Tibial nerve (tissue), 4 donors: Measurements from ENCODE around the gene ACOXL. TPM values are rescaled to one million over a fixed set of nuclear protein-coding genes. Genes with fewer than 3 reads are reported as not detected.
"Not testable (repeated sequence)": the region's sequence is repeated elsewhere in the genome, so short reads cannot be mapped to it uniquely, and the experiment has no call there.

Experiments
- DNase-seq, 2 donors: peaks; one replicate each; pipeline ENCODE4 v3.0.0-alpha.2; 2019; ENCODE audit warnings: low spot score in 2 of 2
- H3K27ac ChIP-seq, 4 donors: fragments of 200-600 bp; sonication (generic) in 3 of 4; one replicate each; pipeline ENCODE4 v1.5.1; 2017 to 2019; ENCODE audit warnings: mild to moderate bottlenecking in 1 of 4
- H3K27me3 ChIP-seq, 2 donors: fragments of 200-600 bp; sonication (generic) in 1 of 2; one replicate each; pipeline versions ENCODE4 v1.5.1 to v1.6.0; 2017 to 2019
- H3K36me3 ChIP-seq, 3 donors: fragments of 200-600 bp; sonication (generic); one replicate each; pipeline ENCODE4 v1.5.1; 2018 to 2019
- H3K4me1 ChIP-seq, 4 donors: fragments of 200-600 bp; sonication (generic) in 3 of 4; one replicate each; pipeline ENCODE4 v1.5.1; 2017 to 2019
- H3K4me3 ChIP-seq, 4 donors: fragments of 200-600 bp; sonication (generic) in 3 of 4; one replicate each; pipeline ENCODE4 v1.5.1; 2017 to 2019; ENCODE audit warnings: mild to moderate bottlenecking in 1 of 4, moderate library complexity in 1 of 4
- H3K9me3 ChIP-seq, 4 donors: fragments of 200-600 bp; sonication (generic) in 3 of 4; one replicate each; pipeline ENCODE4 v1.5.1; 2017 to 2019
- EP300 ChIP-seq, 2 donors: sonication (generic); formaldehyde crosslinking; IDR thresholded peaks; one replicate each; pipeline ENCODE4 v1.6.1; 2017; ENCODE audit warnings: antibody characterized with exemption in 2 of 2, mild to moderate bottlenecking in 1 of 2
- POLR2A ChIP-seq, 2 donors: fragments of 450-650 bp; IDR thresholded peaks; one replicate each; pipeline ENCODE4 v1.6.1; 2017; ENCODE audit warnings: antibody characterized with exemption in 2 of 2, mild to moderate bottlenecking in 2 of 2, moderate library complexity in 2 of 2
- WGBS, 2 donors: methylation state at CpG; one replicate each; pipeline ENCODE4 v1.1.5; 2018; 5-methylcytosine and 5-hydroxymethylcytosine counted together
- total RNA-seq, 4 donors: library from RNA; depleted of rRNA; stranded (reverse); fragments of >200 nt; gene quantifications; one replicate each; pipeline ENCODE4 v1.1.0, GENCODE V29; 2016
- TF ChIP-seq, protein P1 (sequence below), 5 experiments: fragments of 200-600 bp in 3 of 5; fragments of 450-650 bp in 2 of 5; sonication (generic) in 3 of 5; IDR thresholded peaks; one replicate each; pipeline ENCODE4 v1.5.1; 2016 to 2019; ENCODE audit warnings: antibody characterized with exemption in 5 of 5, mild to moderate bottlenecking in 3 of 5, moderate library complexity in 2 of 5

Gene ACOXL
- total RNA-seq, 4 donors from 2014 or later, result 0.30 TPM; not detected in 3

DNA sequence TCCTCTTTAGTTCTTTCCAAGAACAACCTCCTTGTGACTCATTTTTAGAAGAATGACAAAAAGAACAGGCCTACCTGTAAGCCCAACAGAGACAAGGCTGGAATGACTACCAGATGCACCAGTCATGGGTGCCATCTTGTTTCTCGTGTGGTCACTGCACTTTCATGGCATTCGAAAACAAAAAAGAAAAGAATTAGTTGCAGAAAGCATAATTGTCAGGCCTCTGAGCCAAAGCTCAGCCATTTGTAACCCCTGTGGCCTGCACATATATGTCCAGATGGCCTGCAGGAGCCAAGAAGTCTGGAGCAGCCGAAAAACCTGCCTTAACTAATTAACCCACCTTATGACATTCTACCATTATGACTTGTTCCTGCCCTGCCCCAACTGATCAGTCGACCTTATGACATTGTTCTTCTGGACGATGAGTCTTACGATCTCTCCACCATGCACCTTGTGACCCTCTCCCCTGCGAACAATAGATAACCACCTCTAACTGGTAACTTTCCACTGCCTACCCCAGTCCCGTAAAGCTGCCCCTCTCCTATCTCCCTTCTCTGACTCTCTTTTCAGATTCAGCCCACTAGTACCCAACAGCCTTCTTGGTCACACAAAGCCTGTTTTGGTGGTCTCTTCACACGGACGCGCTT, 40.6 kb upstream of the ACOXL start:
- WGBS, 2 donors, result 93 to 94% methylated on average over 11 of the region's 11 CpGs
- Histone ChIP-seq H3K36me3 (no peaks in the 10 kb centered on the region), H3K9me3 (no peaks in the 10 kb centered on the region), H3K27ac (no peak overlapping the region), H3K27me3 (no peaks in the 10 kb centered on the region), H3K4me1 (no peaks in the 10 kb centered on the region), H3K4me3 (no peak overlapping the region)
- no peak for DNase-seq
- no peak for TF ChIP-seq EP300 (IDR thresholded peaks at IDR 0.05)
- TF ChIP-seq, protein P1, sequence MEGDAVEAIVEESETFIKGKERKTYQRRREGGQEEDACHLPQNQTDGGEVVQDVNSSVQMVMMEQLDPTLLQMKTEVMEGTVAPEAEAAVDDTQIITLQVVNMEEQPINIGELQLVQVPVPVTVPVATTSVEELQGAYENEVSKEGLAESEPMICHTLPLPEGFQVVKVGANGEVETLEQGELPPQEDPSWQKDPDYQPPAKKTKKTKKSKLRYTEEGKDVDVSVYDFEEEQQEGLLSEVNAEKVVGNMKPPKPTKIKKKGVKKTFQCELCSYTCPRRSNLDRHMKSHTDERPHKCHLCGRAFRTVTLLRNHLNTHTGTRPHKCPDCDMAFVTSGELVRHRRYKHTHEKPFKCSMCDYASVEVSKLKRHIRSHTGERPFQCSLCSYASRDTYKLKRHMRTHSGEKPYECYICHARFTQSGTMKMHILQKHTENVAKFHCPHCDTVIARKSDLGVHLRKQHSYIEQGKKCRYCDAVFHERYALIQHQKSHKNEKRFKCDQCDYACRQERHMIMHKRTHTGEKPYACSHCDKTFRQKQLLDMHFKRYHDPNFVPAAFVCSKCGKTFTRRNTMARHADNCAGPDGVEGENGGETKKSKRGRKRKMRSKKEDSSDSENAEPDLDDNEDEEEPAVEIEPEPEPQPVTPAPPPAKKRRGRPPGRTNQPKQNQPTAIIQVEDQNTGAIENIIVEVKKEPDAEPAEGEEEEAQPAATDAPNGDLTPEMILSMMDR (IDR thresholded peaks at IDR 0.05), result no peak
- TF ChIP-seq POLR2A (IDR thresholded peaks at IDR 0.05), result no peak

DNA sequence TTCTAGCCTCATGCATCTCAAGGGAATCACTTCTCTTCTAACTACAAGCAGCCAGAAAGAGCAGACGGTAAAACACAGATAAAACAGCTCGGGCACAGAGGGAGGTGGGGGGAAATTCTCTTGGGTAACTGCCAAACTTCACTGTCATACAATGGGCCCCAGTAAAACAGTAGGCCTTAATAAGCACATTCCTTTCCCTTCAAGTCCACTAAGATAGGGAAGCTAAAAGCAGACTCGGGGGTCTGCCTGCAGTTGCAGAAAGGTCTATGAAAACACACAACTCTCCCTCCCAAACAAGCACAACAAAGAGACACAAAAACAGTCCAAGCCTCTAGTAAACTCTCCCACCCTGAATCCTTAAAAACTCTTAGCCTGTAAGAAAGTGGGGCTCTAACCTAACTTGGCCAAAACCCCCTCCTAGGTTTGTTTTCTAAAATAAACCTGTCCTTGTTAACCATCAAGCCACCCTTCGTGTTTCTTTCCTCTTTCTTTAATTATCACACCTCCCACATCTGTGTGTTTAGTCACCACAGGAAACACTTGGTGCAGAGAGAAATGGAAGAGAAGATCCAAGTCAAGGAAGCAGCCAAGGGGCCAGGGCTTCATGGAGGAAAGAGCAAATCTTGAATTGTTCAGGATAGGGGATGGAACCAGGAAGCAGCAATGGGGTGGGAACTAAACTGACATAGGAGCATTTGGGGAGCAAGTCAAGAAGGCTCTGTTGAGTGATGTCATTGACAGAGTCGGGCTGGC, 37.1 kb upstream of the ACOXL start:
- not testable (repeated sequence) for DNase-seq, H3K36me3 ChIP-seq, H3K27ac ChIP-seq, H3K27me3 ChIP-seq, H3K9me3 ChIP-seq, H3K4me3 ChIP-seq, H3K4me1 ChIP-seq
- 27 to 39% methylated on average over 5 of the region's 5 CpGs for WGBS, 2 donors

DNA sequence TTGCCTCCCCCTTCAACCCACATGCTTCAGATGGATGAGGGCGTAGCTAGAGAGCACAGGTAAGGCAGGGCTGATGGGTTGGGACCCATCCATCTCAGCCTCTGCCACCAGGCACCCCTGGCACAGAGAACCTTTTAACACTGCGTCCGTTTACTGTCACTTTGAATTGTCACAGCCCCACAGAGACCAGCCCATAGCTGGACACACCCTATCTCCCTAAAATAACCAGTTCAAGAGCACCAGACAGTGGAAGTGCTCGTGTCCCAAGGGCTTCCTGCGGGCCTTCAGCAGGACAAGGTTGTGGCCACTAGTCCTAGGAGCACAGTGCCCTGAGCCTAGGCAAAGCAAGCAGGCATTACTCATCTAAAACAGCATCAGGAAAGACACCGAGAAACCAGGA, 34.1 kb upstream of the ACOXL start:
- H3K27ac ChIP-seq, H3K36me3 ChIP-seq, H3K9me3 ChIP-seq, H3K4me3 ChIP-seq, H3K27me3 ChIP-seq, H3K4me1 ChIP-seq, DNase-seq: not testable (repeated sequence)
- 100% methylated on average over 1 of the region's 6 CpGs for WGBS, 2 donors

DNA sequence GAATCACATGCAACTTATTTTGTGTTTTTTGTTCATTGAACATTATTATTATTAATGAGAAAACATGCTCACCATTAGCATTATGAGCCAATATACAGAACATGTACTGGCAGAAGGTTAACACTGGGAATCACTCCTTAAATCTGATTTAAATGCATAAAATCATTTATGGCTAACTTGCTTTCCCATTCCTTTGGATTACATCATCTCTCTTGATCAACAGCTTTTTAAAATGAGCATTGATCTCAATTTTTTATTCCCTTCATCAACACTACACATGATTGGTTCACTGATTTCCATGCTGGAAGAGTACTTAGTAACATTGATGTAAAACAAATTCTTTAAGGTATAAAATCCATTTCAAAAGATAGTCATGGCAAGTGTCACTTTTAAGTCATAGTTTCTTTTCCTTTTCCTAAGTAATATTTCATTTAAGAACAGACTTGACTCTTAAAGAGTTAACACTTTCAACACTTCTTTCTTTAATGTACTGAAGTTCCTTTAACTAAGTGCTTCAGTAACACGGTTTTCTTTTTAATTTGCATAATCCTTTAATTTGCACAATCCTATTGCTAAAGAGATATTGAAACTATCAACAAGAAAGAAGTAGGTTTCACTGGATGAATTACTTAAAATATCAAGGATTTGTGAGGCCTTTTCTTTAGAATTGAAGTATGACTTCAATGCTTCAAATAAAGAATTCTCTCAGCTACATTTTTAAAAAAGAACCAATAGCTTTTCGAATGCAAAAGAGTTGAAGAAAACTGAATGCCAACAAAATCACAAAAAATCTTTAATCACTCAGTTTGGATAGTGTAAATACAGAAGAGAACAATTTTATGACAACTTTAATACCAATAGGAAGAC, 29.6 kb upstream of the ACOXL start:
- TF ChIP-seq POLR2A (IDR thresholded peaks at IDR 0.05) (no peak), EP300 (IDR thresholded peaks at IDR 0.05) (no peak)
- TF ChIP-seq, protein P1 (IDR thresholded peaks at IDR 0.05), result no peak
- Histone ChIP-seq H3K4me1 (no peaks in the 10 kb centered on the region), H3K27ac (no peak overlapping the region), H3K36me3 (no peaks in the 10 kb centered on the region), H3K27me3 (no peaks in the 10 kb centered on the region), H3K4me3 (no peak overlapping the region), H3K9me3 (no peaks in the 10 kb centered on the region)
- DNase-seq, result no peak
- WGBS, 2 donors, result 41 to 48% methylated on average over 2 of the region's 2 CpGs

DNA sequence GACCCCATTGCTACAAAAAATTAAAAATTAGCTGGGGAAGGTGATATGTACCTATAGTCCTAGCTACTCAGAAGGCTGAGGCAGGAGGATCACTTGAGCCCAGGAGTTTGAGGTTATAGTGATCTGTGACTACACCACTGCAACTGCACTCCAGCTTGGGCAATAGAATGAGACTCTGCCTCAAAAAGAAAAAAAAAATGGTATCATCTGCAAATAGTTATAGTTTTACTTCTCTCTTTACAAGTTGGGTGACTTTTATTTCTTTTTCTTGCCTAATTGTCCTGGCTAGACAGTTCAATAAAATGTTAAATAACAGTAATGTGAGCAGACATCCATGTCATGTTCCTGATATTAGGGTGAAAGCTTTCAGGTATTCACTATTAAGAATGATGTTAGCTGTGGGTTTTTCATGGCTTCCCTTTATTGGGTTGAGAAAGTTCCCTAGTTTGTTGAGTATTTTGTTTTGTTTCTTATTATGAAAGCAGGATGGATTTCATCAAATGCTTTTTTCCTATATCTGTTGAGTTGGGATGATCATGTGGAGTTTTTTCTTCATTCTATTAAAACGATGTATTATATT, 24.9 kb upstream of the ACOXL start:
- 87% methylated on average over 1 of the region's 1 CpG for WGBS, 2 donors
- Histone ChIP-seq H3K4me3 (no peak overlapping the region), H3K9me3 (no peaks in the 10 kb centered on the region), H3K4me1 (no peaks in the 10 kb centered on the region), H3K27ac (no peak overlapping the region), H3K36me3 (no peaks in the 10 kb centered on the region), H3K27me3 (no peaks in the 10 kb centered on the region)
- no peak for DNase-seq
- no peak for TF ChIP-seq EP300 (IDR thresholded peaks at IDR 0.05)
- TF ChIP-seq, protein P1 (IDR thresholded peaks at IDR 0.05), result no peak
- TF ChIP-seq POLR2A (IDR thresholded peaks at IDR 0.05), result no peak
